ES-I3 (cell line): ENCODE results near the gene FZD10.

ENCODE experiments used
- H3K36me3 ChIP-seq: 2 replicates; pipeline ENCODE4 v1.6.1; 2013; ENCODE audit warnings: mild to moderate bottlenecking, low read length, control low read depth, moderate library complexity; ENCODE audit not compliant: insufficient read depth
- H3K4me1 ChIP-seq: 2 replicates; pipeline ENCODE4 v1.6.1; 2013; ENCODE audit warnings: mild to moderate bottlenecking, control low read depth, low read length; ENCODE audit not compliant: insufficient read depth
- H3K9ac ChIP-seq: 2 replicates; pipeline ENCODE4 v1.6.1; 2013; ENCODE audit warnings: low read depth, mild to moderate bottlenecking, low read length, moderate library complexity
- H3K9me3 ChIP-seq: 2 replicates; pipeline ENCODE4 v1.6.1; 2013; ENCODE audit warnings: mild to moderate bottlenecking, low read length, moderate library complexity; ENCODE audit not compliant: control insufficient read depth, insufficient read depth

Gene FZD10

GRCh38 chr12:130162267-130162666, at the start of gene FZD10:
Gene FZD10, plus strand, starts transcription at chr12:130162464. Its CDS starts 479 bp downstream, at chr12:130162943.
- Histone ChIP-seq H3K36me3 (no peaks in the 10 kb centered on the region), H3K9me3 (no peaks in the 10 kb centered on the region), H3K4me1 (peaks cover 37% of the 10 kb centered on the region), H3K9ac (peak within 1 kb of the TSS; percentile 54)

- Histone ChIP-seq H3K9ac (no peak overlapping the region), H3K36me3 (no peaks in the 10 kb centered on the region), H3K9me3 (no peaks in the 10 kb centered on the region), H3K4me1 (no peaks in the 10 kb centered on the region)
Observed at GRCh38 chr12:130114952-130115351, 47.3 kb upstream of the FZD10 start.

GRCh38 chr12:130115646-130116045, 46.6 kb upstream of the FZD10 start:
- H3K9me3 ChIP-seq = no peaks in the 10 kb centered on the region
- no peaks in the 10 kb centered on the region for H3K36me3 ChIP-seq
- no peaks in the 10 kb centered on the region for H3K4me1 ChIP-seq
- no peak overlapping the region for H3K9ac ChIP-seq

GRCh38 chr12:130116791-130117190, 45.5 kb upstream of the FZD10 start:
- no peak overlapping the region for H3K9ac ChIP-seq
- no peaks in the 10 kb centered on the region for H3K9me3 ChIP-seq
- H3K36me3 ChIP-seq = no peaks in the 10 kb centered on the region
- H3K4me1 ChIP-seq = peaks cover 4% of the 10 kb centered on the region; the same call in 1 of the 2 replicates

- no peaks in the 10 kb centered on the region for H3K36me3 ChIP-seq
Observed at GRCh38 chr12:130117233-130117632, 45.0 kb upstream of the FZD10 start.

GRCh38 chr12:130117701-130118100, 44.6 kb upstream of the FZD10 start:
- no peak overlapping the region for H3K9ac ChIP-seq
- H3K9me3 ChIP-seq = no peaks in the 10 kb centered on the region
- H3K4me1 ChIP-seq = peaks cover 4% of the 10 kb centered on the region; the same call in 1 of the 2 replicates
- no peaks in the 10 kb centered on the region for H3K36me3 ChIP-seq

More at GRCh38 chr12:130117233-130117632, 45.0 kb upstream of the FZD10 start:
- H3K9me3 ChIP-seq = no peaks in the 10 kb centered on the region
- H3K4me1 ChIP-seq = peaks cover 4% of the 10 kb centered on the region; the same call in 1 of the 2 replicates
- no peak overlapping the region for H3K9ac ChIP-seq

GRCh38 chr12:130118181-130118580, 44.1 kb upstream of the FZD10 start:
- no peaks in the 10 kb centered on the region for H3K9me3 ChIP-seq
- H3K9ac ChIP-seq = no peak overlapping the region
- no peaks in the 10 kb centered on the region for H3K36me3 ChIP-seq
- H3K4me1 ChIP-seq = peaks cover 4% of the 10 kb centered on the region; the same call in 1 of the 2 replicates

- peaks cover 4% of the 10 kb centered on the region; the same call in 1 of the 2 replicates for H3K4me1 ChIP-seq
- no peak overlapping the region for H3K9ac ChIP-seq
- no peaks in the 10 kb centered on the region for H3K36me3 ChIP-seq
- H3K9me3 ChIP-seq = no peaks in the 10 kb centered on the region
Observed at GRCh38 chr12:130119241-130119861, 42.9 kb upstream of the FZD10 start.

GRCh38 chr12:130120012-130120805, 42.1 kb upstream of the FZD10 start:
- H3K36me3 ChIP-seq = no peaks in the 10 kb centered on the region
- no peak overlapping the region for H3K9ac ChIP-seq
- H3K4me1 ChIP-seq = peaks cover 4% of the 10 kb centered on the region; the same call in 1 of the 2 replicates
- no peaks in the 10 kb centered on the region for H3K9me3 ChIP-seq

- Histone ChIP-seq H3K36me3 (no peaks in the 10 kb centered on the region), H3K9ac (no peak overlapping the region), H3K4me1 (peaks cover 8% of the 10 kb centered on the region; the same call in 1 of the 2 replicates), H3K9me3 (no peaks in the 10 kb centered on the region)
Observed at GRCh38 chr12:130121226-130122000, 40.9 kb upstream of the FZD10 start.

- H3K9me3 ChIP-seq = no peaks in the 10 kb centered on the region
- peaks cover 8% of the 10 kb centered on the region; the same call in 1 of the 2 replicates for H3K4me1 ChIP-seq
- no peaks in the 10 kb centered on the region for H3K36me3 ChIP-seq
- no peak overlapping the region for H3K9ac ChIP-seq
Observed at GRCh38 chr12:130122356-130122755, 39.9 kb upstream of the FZD10 start.

- peaks cover 8% of the 10 kb centered on the region; the same call in 1 of the 2 replicates for H3K4me1 ChIP-seq
Observed at GRCh38 chr12:130124106-130124505, 38.2 kb upstream of the FZD10 start.

GRCh38 chr12:130124605-130125244, 37.5 kb upstream of the FZD10 start:
- no peaks in the 10 kb centered on the region for H3K9me3 ChIP-seq
- H3K4me1 ChIP-seq = peaks cover 8% of the 10 kb centered on the region; the same call in 1 of the 2 replicates
- no peak overlapping the region for H3K9ac ChIP-seq
- no peaks in the 10 kb centered on the region for H3K36me3 ChIP-seq

More at GRCh38 chr12:130124106-130124505, 38.2 kb upstream of the FZD10 start:
- Histone ChIP-seq H3K36me3 (no peaks in the 10 kb centered on the region), H3K9me3 (no peaks in the 10 kb centered on the region), H3K9ac (no peak overlapping the region)

GRCh38 chr12:130126023-130126432, 36.2 kb upstream of the FZD10 start:
- Histone ChIP-seq H3K9me3 (no peaks in the 10 kb centered on the region), H3K4me1 (peaks cover 5% of the 10 kb centered on the region; the same call in 1 of the 2 replicates), H3K36me3 (no peaks in the 10 kb centered on the region), H3K9ac (no peak overlapping the region)
